HG03457 (cell line): ENCODE measurements around the gene FMN2.

Experiments used
- ATAC-seq: cut with Tn5 transposase; IDR thresholded peaks from one replicate; pipeline ENCODE4 v1.9.1; 2021; ENCODE audit warnings: moderate number of reproducible peaks; ENCODE audit not compliant: unreplicated experiment

Gene FMN2

GRCh38 chr1:240349695-240350094 lies 258.0 kb downstream of the FMN2 start:
- no peak for ATAC-seq

- ATAC-seq = no peak
Observed at GRCh38 chr1:240350910-240351331, 259.2 kb downstream of the FMN2 start.

GRCh38 chr1:240351690-240352089 lies 260.0 kb downstream of the FMN2 start:
- ATAC-seq = no peak

GRCh38 chr1:240352769-240353168 lies 261.1 kb downstream of the FMN2 start:
- ATAC-seq = no peak

- ATAC-seq = no peak
Observed at GRCh38 chr1:240356568-240356967, 264.9 kb downstream of the FMN2 start.

GRCh38 chr1:240362046-240362445 lies 270.4 kb downstream of the FMN2 start:
- no peak for ATAC-seq

- no peak for ATAC-seq
Observed at GRCh38 chr1:240362826-240363225, 271.1 kb downstream of the FMN2 start.

GRCh38 chr1:240363315-240363714 lies 271.6 kb downstream of the FMN2 start:
- no peak for ATAC-seq

- ATAC-seq = no peak
Observed at GRCh38 chr1:240363914-240364313, 272.2 kb downstream of the FMN2 start.

GRCh38 chr1:240366636-240367035 lies 275.0 kb downstream of the FMN2 start:
- no peak for ATAC-seq

GRCh38 chr1:240385551-240385950 lies 293.9 kb downstream of the FMN2 start:
- no peak for ATAC-seq

GRCh38 chr1:240385985-240386978 lies 294.6 kb downstream of the FMN2 start:
- ATAC-seq = no peak

GRCh38 chr1:240387051-240387450 lies 295.4 kb downstream of the FMN2 start:
- ATAC-seq = no peak

- ATAC-seq = no peak
Observed at GRCh38 chr1:240391660-240392260, 300.1 kb downstream of the FMN2 start.

GRCh38 chr1:240394353-240394752 lies 302.7 kb downstream of the FMN2 start:
- no peak for ATAC-seq

GRCh38 chr1:240395336-240395735 lies 303.7 kb downstream of the FMN2 start:
- no peak for ATAC-seq

GRCh38 chr1:240399381-240399780 lies 307.7 kb downstream of the FMN2 start:
- ATAC-seq = no peak

GRCh38 chr1:240401731-240402130 lies 310.0 kb downstream of the FMN2 start:
- no peak for ATAC-seq

- no peak for ATAC-seq
Observed at GRCh38 chr1:240402326-240402725, 310.6 kb downstream of the FMN2 start.

GRCh38 chr1:240404286-240404685 lies 312.6 kb downstream of the FMN2 start:
- ATAC-seq = no peak

- ATAC-seq = no peak
Observed at GRCh38 chr1:240405751-240406150, 314.1 kb downstream of the FMN2 start.

- no peak for ATAC-seq
Observed at GRCh38 chr1:240407407-240407806, 315.7 kb downstream of the FMN2 start.
